K562 (cell line): ENCODE results near the gene MYL6B. TPM values are rescaled to one million over a fixed set of nuclear protein-coding genes. Genes with fewer than 3 reads are reported as not detected.
A peak's percentile ranks its signal among the peaks of the same experiment; 100 is the strongest.

Source experiments
- HOXB6 ChIP-seq: fragments of 250-450 bp; sonication (Bioruptor Pico); IDR thresholded peaks from 2 replicates; pipeline ENCODE4 v1.5.1; 2022; ENCODE audit warnings: mild to moderate bottlenecking, borderline replicate concordance
- NR4A1 ChIP-seq, 2 experiments: fragments of 250-450 bp in 1 of 2; fragments of 450-650 bp in 1 of 2; sonication (Bioruptor Pico) in 1 of 2; IDR thresholded peaks; 2 replicates each; pipeline versions ENCODE4 v1.4.0 to v1.6.1; 2016 to 2020; ENCODE audit warnings: mild to moderate bottlenecking in 2 of 2, missing compliant biosample characterization in 1 of 2, missing genetic modification characterization in 1 of 2, moderate library complexity in 1 of 2
- NUFIP1 ChIP-seq: fragments of 450-650 bp; IDR thresholded peaks from 2 replicates; pipeline ENCODE4 v1.6.1; 2018; ENCODE audit not compliant: partially characterized antibody
- SIN3A ChIP-seq, 2 experiments: fragments of 150-350 bp in 1 of 2; IDR thresholded peaks; 2 replicates each; pipeline ENCODE4 v1.6.1; 2011 to 2016; ENCODE audit warnings: borderline replicate concordance in 2 of 2, low read depth in 2 of 2, low read length in 2 of 2, mild to moderate bottlenecking in 2 of 2, moderate library complexity in 2 of 2; ENCODE audit not compliant: control insufficient read depth in 1 of 2
- SMARCA5 ChIP-seq: fragments of 450-650 bp; IDR thresholded peaks from 2 replicates; pipeline ENCODE4 v1.6.1; 2016
- SRSF9 ChIP-seq: fragments of 200-400 bp; formaldehyde crosslinking; IDR thresholded peaks from 2 replicates; pipeline ENCODE4 v1.6.1; 2017; ENCODE audit warnings: low read depth, low read length, borderline replicate concordance
- TARDBP ChIP-seq: fragments of 450-650 bp; IDR thresholded peaks from 2 replicates; pipeline ENCODE4 v1.6.1; 2016
- TCF7L2 ChIP-seq: fragments of 150-350 bp; IDR thresholded peaks from 2 replicates; pipeline ENCODE4 v1.6.1; 2016; ENCODE audit warnings: low read depth, mild to moderate bottlenecking, low read length, moderate library complexity
- TRIM28 ChIP-seq: fragments of 450-650 bp; IDR thresholded peaks from 2 replicates; pipeline ENCODE4 v1.6.1; 2017
- U2AF2 ChIP-seq: fragments of 200-400 bp; formaldehyde crosslinking; optimal IDR thresholded peaks from 2 replicates; pipeline ENCODE3; 2017; ENCODE audit warnings: low read depth, mild to moderate bottlenecking, low read length
- ZNF699 ChIP-seq: fragments of 250-450 bp; sonication (Bioruptor Pico); IDR thresholded peaks from 2 replicates; pipeline ENCODE4 v1.8.0; 2021; ENCODE audit warnings: mild to moderate bottlenecking, moderate library complexity; ENCODE audit not compliant: insufficient replicate concordance
- polyA plus RNA-seq, 8 experiments: library from polyadenylated mRNA; depleted of rRNA in 4 of 8; stranded (reverse) in 5 of 8; unstranded in 3 of 8; fragments of >200 nt; fragmentation: Nextera tagmentation in 2 of 8; fragmentation: Illumina TruSeq in 1 of 8; extraction: Ambion mirVana in 2 of 8; extraction: Trizol in 1 of 8; gene quantifications; 2 replicates each; pipeline versions ENCODE4 v1.2.1 to v1.2.3, GENCODE V29; 2011 to 2014; ENCODE audit warnings: inconsistent platforms in 1 of 8, missing spikeins in 1 of 8
- total RNA-seq, 7 experiments: library from RNA; depleted of rRNA in 6 of 7; stranded (reverse); fragments of >200 nt in 6 of 7; fragmentation: Illumina TruSeq in 2 of 7; extraction: Trizol in 2 of 7; gene quantifications; 2 replicates each; pipeline versions ENCODE4 v1.2.1 to v1.2.3, GENCODE V29; 2011 to 2021; ENCODE audit warnings: low replicate concordance in 1 of 7
- TF ChIP-seq, protein P1 (sequence below): fragments of 450-650 bp; IDR thresholded peaks from 2 replicates; pipeline ENCODE4 v1.6.1; 2017; ENCODE audit warnings: antibody characterized with exemption, mild to moderate bottlenecking
- TF ChIP-seq, protein P2 (sequence below): fragments of 450-650 bp; IDR thresholded peaks from 2 replicates; pipeline ENCODE4 v1.6.1; 2014; ENCODE audit warnings: low read depth, mild to moderate bottlenecking, moderate library complexity, borderline replicate concordance
- TF ChIP-seq, protein P3 (sequence below): fragments of 250-450 bp; sonication (Bioruptor Pico); IDR thresholded peaks from 2 replicates; pipeline ENCODE4 v1.5.0; 2021; ENCODE audit warnings: mild to moderate bottlenecking, borderline replicate concordance
- TF ChIP-seq, protein P4 (sequence below): fragments of 250-450 bp; sonication (Bioruptor Pico); IDR thresholded peaks from 2 replicates; pipeline ENCODE4 v1.4.0; 2020; ENCODE audit warnings: borderline replicate concordance

Gene MYL6B
- total and polyA plus RNA-seq, 9 of the 15 experiments (the other 6 are each of a cell fraction or from before 2014, with no cell fraction given): 42.8 to 77.3 (median 68.6) TPM

DNA sequence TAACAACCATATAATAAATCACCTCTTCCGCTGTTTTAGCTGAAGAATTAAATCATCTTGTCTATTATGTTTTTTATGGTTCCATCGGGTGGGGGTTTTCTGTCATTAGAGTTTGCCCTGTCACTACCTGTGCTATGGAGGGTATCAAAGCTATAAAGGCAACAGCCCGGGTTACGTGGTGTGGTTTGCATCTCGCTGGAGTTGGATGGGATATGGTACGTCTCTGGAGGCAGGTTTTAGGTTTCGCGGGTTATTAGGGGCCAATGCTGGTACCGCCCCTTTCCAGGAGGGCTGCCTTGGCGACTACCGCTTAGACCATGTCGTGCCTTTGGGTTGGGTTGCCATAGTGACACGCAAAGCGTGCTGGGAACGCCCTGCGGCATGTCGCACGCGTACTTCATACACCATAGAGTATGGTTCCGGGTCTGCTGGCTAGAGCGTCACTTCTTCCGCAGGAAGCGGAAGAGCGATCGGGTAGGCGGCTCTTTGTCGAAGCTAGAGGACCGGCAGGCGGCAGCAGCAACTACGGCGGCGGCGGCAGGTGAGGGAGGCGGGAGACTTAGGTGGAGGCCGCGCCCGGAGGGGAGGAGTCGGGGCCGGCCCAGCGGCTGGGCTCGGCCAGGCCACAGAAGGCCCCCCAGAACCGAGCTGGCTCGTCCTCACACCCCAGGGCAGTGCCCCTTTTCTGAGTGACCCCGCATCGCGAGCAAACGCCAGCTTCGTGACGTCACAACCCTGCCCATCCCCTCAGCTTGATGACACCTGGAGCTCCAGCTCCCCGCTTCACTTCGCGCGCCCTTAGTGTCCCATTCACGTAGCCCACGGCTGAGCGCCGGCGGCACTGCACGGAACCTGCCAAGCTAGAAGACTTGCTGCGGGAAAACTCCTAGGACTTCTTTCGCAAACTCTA lies 34.4 kb upstream of the MYL6B start, which contains the start of gene ZC3H10 (continued):
- TF ChIP-seq, protein P1, sequence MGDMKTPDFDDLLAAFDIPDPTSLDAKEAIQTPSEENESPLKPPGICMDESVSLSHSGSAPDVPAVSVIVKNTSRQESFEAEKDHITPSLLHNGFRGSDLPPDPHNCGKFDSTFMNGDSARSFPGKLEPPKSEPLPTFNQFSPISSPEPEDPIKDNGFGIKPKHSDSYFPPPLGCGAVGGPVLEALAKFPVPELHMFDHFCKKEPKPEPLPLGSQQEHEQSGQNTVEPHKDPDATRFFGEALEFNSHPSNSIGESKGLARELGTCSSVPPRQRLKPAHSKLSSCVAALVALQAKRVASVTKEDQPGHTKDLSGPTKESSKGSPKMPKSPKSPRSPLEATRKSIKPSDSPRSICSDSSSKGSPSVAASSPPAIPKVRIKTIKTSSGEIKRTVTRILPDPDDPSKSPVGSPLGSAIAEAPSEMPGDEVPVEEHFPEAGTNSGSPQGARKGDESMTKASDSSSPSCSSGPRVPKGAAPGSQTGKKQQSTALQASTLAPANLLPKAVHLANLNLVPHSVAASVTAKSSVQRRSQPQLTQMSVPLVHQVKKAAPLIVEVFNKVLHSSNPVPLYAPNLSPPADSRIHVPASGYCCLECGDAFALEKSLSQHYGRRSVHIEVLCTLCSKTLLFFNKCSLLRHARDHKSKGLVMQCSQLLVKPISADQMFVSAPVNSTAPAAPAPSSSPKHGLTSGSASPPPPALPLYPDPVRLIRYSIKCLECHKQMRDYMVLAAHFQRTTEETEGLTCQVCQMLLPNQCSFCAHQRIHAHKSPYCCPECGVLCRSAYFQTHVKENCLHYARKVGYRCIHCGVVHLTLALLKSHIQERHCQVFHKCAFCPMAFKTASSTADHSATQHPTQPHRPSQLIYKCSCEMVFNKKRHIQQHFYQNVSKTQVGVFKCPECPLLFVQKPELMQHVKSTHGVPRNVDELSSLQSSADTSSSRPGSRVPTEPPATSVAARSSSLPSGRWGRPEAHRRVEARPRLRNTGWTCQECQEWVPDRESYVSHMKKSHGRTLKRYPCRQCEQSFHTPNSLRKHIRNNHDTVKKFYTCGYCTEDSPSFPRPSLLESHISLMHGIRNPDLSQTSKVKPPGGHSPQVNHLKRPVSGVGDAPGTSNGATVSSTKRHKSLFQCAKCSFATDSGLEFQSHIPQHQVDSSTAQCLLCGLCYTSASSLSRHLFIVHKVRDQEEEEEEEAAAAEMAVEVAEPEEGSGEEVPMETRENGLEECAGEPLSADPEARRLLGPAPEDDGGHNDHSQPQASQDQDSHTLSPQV: no peak
- TF ChIP-seq U2AF2 (no peak), TRIM28 (peak; percentile 13; the same call in 1 of the 2 replicates), TCF7L2 (no peak), SRSF9 (no peak), HOXB6 (0 out of 2 replicates have a peak, but pooled peaks have one; percentile 46), NR4A1 (CRISPR knock-in tag; IDR thresholded peaks at IDR 0.05) (0 out of 2 replicates have a peak, but pooled peaks have one; percentile 23), NR4A1 (tag; IDR thresholded peaks at IDR 0.05) (no peak), TARDBP (peak; percentile 76; the same call in 1 of the 2 replicates), NUFIP1 (no peak), SIN3A (IDR thresholded peaks at IDR 0.05; ENCODE audit: borderline replicate concordance in 2 of 2, control insufficient read depth in 1 of 2, low read depth in 2 of 2, low read length in 2 of 2) (peak; percentile 82 to 95; a peak in 3 of 4 replicates), ZNF699 (CRISPR knock-in tag) (no peak), SMARCA5 (no peak)
- TF ChIP-seq, protein P2, sequence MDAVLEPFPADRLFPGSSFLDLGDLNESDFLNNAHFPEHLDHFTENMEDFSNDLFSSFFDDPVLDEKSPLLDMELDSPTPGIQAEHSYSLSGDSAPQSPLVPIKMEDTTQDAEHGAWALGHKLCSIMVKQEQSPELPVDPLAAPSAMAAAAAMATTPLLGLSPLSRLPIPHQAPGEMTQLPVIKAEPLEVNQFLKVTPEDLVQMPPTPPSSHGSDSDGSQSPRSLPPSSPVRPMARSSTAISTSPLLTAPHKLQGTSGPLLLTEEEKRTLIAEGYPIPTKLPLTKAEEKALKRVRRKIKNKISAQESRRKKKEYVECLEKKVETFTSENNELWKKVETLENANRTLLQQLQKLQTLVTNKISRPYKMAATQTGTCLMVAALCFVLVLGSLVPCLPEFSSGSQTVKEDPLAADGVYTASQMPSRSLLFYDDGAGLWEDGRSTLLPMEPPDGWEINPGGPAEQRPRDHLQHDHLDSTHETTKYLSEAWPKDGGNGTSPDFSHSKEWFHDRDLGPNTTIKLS: peak; percentile 80; the same call in 1 of the 2 replicates
- TF ChIP-seq, protein P3, sequence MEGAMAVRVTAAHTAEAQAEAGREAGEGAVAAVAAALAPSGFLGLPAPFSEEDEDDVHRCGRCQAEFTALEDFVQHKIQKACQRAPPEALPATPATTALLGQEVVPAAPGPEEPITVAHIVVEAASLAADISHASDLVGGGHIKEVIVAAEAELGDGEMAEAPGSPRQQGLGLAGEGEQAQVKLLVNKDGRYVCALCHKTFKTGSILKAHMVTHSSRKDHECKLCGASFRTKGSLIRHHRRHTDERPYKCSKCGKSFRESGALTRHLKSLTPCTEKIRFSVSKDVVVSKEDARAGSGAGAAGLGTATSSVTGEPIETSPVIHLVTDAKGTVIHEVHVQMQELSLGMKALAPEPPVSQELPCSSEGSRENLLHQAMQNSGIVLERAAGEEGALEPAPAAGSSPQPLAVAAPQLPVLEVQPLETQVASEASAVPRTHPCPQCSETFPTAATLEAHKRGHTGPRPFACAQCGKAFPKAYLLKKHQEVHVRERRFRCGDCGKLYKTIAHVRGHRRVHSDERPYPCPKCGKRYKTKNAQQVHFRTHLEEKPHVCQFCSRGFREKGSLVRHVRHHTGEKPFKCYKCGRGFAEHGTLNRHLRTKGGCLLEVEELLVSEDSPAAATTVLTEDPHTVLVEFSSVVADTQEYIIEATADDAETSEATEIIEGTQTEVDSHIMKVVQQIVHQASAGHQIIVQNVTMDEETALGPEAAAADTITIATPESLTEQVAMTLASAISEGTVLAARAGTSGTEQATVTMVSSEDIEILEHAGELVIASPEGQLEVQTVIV (CRISPR knock-in tag): peak; percentile 96
- TF ChIP-seq, protein P4, sequence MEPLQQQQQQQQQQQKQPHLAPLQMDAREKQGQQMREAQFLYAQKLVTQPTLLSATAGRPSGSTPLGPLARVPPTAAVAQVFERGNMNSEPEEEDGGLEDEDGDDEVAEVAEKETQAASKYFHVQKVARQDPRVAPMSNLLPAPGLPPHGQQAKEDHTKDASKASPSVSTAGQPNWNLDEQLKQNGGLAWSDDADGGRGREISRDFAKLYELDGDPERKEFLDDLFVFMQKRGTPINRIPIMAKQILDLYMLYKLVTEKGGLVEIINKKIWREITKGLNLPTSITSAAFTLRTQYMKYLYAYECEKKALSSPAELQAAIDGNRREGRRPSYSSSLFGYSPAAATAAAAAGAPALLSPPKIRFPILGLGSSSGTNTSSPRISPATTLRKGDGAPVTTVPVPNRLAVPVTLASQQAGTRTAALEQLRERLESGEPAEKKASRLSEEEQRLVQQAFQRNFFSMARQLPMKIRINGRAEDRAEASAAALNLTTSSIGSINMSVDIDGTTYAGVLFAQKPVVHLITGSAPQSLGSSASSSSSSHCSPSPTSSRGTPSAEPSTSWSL: no peak
